MM.1S (cell line): Measurements from ENCODE around the gene LRRC23.

Source experiments
- DNase-seq: peaks from one replicate; pipeline ENCODE4 v3.0.0-alpha.2; 2015
- H2AFZ ChIP-seq: fragments of 300-600 bp; sonication (generic); 2 replicates; pipeline ENCODE4 v1.6.0; 2016; ENCODE audit warnings: antibody characterized with exemption, low read length
- H3F3A ChIP-seq: fragments of 300-600 bp; sonication (generic); 2 replicates; pipeline ENCODE4 v1.6.1; 2016; ENCODE audit warnings: mild to moderate bottlenecking, antibody characterized with exemption, low read length, moderate library complexity, mixed read lengths; ENCODE audit not compliant: insufficient read depth
- H3K27ac ChIP-seq: fragments of 300-600 bp; sonication (generic); 2 replicates; pipeline ENCODE4 v1.5.1; 2016; ENCODE audit warnings: mild to moderate bottlenecking, low read length
- H3K27me3 ChIP-seq: fragments of 300-600 bp; sonication (generic); replicated peaks from 2 replicates; pipeline ENCODE4 v1.6.0; 2016; ENCODE audit warnings: low read length; ENCODE audit not compliant: insufficient read depth
- H3K36me3 ChIP-seq: fragments of 300-600 bp; sonication (generic); replicated peaks from 2 replicates; pipeline ENCODE4 v1.6.1; 2016; ENCODE audit warnings: mild to moderate bottlenecking, low read length, mixed read lengths; ENCODE audit not compliant: insufficient read depth
- H3K4me1 ChIP-seq: fragments of 300-600 bp; sonication (generic); 2 replicates; pipeline ENCODE4 v1.6.1; 2016; ENCODE audit warnings: low read length, mixed read lengths
- H3K4me2 ChIP-seq: fragments of 300-600 bp; sonication (generic); 2 replicates; pipeline ENCODE4 v1.6.0; 2016; ENCODE audit warnings: low read depth, low read length
- H3K4me3 ChIP-seq: fragments of 300-600 bp; sonication (generic); 2 replicates; pipeline ENCODE4 v1.5.1; 2016; ENCODE audit warnings: low read length, mixed read lengths
- H3K79me2 ChIP-seq: fragments of 300-600 bp; sonication (generic); 2 replicates; pipeline ENCODE4 v1.6.1; 2016; ENCODE audit warnings: mixed run types, low read length, mixed read lengths
- H3K9ac ChIP-seq: fragments of 300-600 bp; sonication (generic); 2 replicates; pipeline ENCODE4 v1.6.1; 2016; ENCODE audit warnings: low read length, mixed read lengths
- H3K9me2 ChIP-seq: fragments of 300-600 bp; sonication (generic); replicated peaks from 2 replicates; pipeline ENCODE4 v1.6.1; 2016; ENCODE audit warnings: mild to moderate bottlenecking, low read length, mixed read lengths; ENCODE audit not compliant: insufficient read depth
- H3K9me3 ChIP-seq: fragments of 300-600 bp; sonication (generic); replicated peaks from 2 replicates; pipeline ENCODE4 v1.6.1; 2016; ENCODE audit warnings: mild to moderate bottlenecking, low read length, mixed read lengths; ENCODE audit not compliant: insufficient read depth
- H4K20me1 ChIP-seq: fragments of 300-600 bp; sonication (generic); 2 replicates; pipeline ENCODE4 v1.6.1; 2016; ENCODE audit warnings: mild to moderate bottlenecking, low read length, moderate library complexity, mixed read lengths; ENCODE audit not compliant: insufficient read depth
- EZH2 ChIP-seq: fragments of 300-600 bp; sonication (generic); optimal IDR thresholded peaks from 2 replicates; pipeline ENCODE3; 2017; ENCODE audit warnings: low read depth, mild to moderate bottlenecking, antibody characterized with exemption, low read length, mixed read lengths
- EZH2phosphoT487 ChIP-seq: fragments of 300-600 bp; sonication (generic); IDR thresholded peaks from 2 replicates; pipeline ENCODE4 v1.6.1; 2018; ENCODE audit warnings: antibody characterized with exemption, low read length
- TF ChIP-seq, protein P1 (sequence below): fragments of 300-600 bp; sonication (generic); IDR thresholded peaks from 2 replicates; pipeline ENCODE4 v1.5.1; 2016; ENCODE audit warnings: antibody characterized with exemption, low read length, mixed read lengths

LRRC23 gene

GRCh38 chr12:6914947-6915788 is 10.5 kb downstream of the LRRC23 start:
- H3K79me2 ChIP-seq: peaks cover 43% of the 10 kb centered on the region
- H3K36me3 ChIP-seq: peaks cover 10% of the 10 kb centered on the region; the same call in 1 of the 2 replicates
- peak overlapping the region; percentile 69; the same call in 1 of the 2 replicates for H3K27ac ChIP-seq
- H3K4me2 ChIP-seq: peak overlapping the region; percentile 92
- no peak for DNase-seq
- peak overlapping the region; percentile 94 for H3K4me3 ChIP-seq
- H3K27me3 ChIP-seq: no peaks in the 10 kb centered on the region
- peak overlapping the region; percentile 80 for H3K9ac ChIP-seq
- peaks cover 33% of the 10 kb centered on the region for H3K4me1 ChIP-seq
- peak overlapping the region; percentile 87 for H2AFZ ChIP-seq
- H4K20me1 ChIP-seq: no peaks in the 10 kb centered on the region
- no peaks in the 10 kb centered on the region for H3K9me3 ChIP-seq
- no peaks in the 10 kb centered on the region for H3K9me2 ChIP-seq
- peaks cover 28% of the 10 kb centered on the region for H3F3A ChIP-seq
- TF ChIP-seq, protein P1, sequence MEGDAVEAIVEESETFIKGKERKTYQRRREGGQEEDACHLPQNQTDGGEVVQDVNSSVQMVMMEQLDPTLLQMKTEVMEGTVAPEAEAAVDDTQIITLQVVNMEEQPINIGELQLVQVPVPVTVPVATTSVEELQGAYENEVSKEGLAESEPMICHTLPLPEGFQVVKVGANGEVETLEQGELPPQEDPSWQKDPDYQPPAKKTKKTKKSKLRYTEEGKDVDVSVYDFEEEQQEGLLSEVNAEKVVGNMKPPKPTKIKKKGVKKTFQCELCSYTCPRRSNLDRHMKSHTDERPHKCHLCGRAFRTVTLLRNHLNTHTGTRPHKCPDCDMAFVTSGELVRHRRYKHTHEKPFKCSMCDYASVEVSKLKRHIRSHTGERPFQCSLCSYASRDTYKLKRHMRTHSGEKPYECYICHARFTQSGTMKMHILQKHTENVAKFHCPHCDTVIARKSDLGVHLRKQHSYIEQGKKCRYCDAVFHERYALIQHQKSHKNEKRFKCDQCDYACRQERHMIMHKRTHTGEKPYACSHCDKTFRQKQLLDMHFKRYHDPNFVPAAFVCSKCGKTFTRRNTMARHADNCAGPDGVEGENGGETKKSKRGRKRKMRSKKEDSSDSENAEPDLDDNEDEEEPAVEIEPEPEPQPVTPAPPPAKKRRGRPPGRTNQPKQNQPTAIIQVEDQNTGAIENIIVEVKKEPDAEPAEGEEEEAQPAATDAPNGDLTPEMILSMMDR: no peak
- no peak for TF ChIP-seq EZH2

DNA sequence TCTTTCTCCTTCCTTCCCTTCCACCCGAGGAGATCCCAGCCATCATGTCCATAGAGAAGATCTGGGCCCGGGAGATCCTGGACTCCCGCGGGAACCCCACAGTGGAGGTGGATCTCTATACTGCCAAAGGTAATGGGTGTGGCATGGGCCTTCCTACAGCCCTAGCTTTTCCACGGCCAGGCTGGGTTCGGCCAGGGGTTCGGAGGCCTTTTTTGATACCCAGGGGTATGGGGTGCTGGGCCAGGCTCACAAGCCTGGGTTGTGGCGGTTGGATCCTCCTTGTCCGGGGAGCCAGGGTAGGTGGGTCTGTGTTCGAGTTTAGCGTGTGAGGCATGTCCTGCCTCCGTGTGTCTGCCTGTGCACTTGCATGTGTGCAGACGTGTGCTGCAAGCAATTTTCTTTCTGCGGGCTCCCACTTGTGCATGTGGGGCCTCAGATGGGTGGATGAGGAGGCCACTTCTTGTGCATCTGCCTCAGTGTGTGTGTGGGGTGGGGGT is 11.2 kb downstream of the LRRC23 start:
- Histone ChIP-seq H3K9me2 (no peaks in the 10 kb centered on the region), H3F3A (peaks cover 31% of the 10 kb centered on the region), H3K36me3 (peaks cover 10% of the 10 kb centered on the region; the same call in 1 of the 2 replicates), H3K4me3 (peak overlapping the region; percentile 94), H3K4me1 (peaks cover 40% of the 10 kb centered on the region), H3K9me3 (no peaks in the 10 kb centered on the region), H2AFZ (no peak overlapping the region), H3K9ac (peak overlapping the region; percentile 42; the same call in 1 of the 2 replicates), H3K79me2 (peaks cover 46% of the 10 kb centered on the region), H3K27ac (no peak overlapping the region), H4K20me1 (no peaks in the 10 kb centered on the region), H3K27me3 (no peaks in the 10 kb centered on the region), H3K4me2 (peak overlapping the region; percentile 92)
- DNase-seq: no peak
- TF ChIP-seq EZH2phosphoT487 (no peak), EZH2 (no peak)
- TF ChIP-seq, protein P1: no peak

DNA sequence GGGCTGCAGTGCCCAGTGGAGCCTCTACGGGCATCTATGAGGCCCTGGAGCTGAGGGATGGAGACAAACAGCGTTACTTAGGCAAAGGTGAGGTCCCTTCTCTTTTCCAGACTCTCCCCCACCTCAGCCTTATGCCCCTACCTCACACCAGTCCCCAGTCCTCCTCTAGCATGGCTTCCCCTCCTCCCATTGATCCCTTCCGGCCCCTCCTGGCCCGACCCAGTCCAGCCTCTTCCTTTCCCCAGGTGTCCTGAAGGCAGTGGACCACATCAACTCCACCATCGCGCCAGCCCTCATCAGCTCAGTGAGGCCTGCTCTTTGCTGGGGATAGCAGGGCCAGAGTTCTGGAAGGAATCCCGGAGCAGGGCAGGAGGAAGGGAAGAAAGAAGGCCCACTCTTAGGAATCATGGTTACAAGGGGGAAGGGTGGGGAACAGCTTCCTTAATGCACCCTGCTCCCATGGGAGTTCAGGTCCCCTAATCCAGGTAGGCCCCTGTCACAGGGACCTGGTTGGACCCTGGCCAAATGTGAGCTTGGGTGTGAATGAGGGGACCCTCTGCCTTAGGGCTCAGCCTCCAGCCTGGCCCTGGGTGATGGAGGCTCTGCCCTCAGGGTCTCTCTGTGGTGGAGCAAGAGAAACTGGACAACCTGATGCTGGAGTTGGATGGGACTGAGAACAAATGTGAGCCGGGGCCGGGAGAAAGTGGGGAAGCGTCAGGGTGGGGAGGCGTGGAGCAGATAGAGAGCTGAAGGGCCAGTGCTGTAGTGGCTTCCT is 12.0 kb downstream of the LRRC23 start:
- H3K4me2 ChIP-seq: peak overlapping the region; percentile 92
- H2AFZ ChIP-seq: no peak overlapping the region
- H3K9me3 ChIP-seq: no peaks in the 10 kb centered on the region
- H3K79me2 ChIP-seq: peaks cover 51% of the 10 kb centered on the region
- peaks cover 39% of the 10 kb centered on the region for H3F3A ChIP-seq
- no peaks in the 10 kb centered on the region for H4K20me1 ChIP-seq
- H3K9ac ChIP-seq: peak overlapping the region; percentile 42; the same call in 1 of the 2 replicates
- H3K36me3 ChIP-seq: peaks cover 10% of the 10 kb centered on the region; the same call in 1 of the 2 replicates
- peak overlapping the region; percentile 19; the same call in 1 of the 2 replicates for H3K27ac ChIP-seq
- H3K4me3 ChIP-seq: peak overlapping the region; percentile 94; the same call in 1 of the 2 replicates
- DNase-seq: no peak
- TF ChIP-seq, protein P1: no peak
- TF ChIP-seq EZH2: no peak
- no peaks in the 10 kb centered on the region for H3K27me3 ChIP-seq
- H3K9me2 ChIP-seq: no peaks in the 10 kb centered on the region
- peaks cover 47% of the 10 kb centered on the region for H3K4me1 ChIP-seq
